K562 (cell line): Measurements from ENCODE around the gene SKIDA1. TPM values are rescaled to one million over a fixed set of nuclear protein-coding genes. Genes with fewer than 3 reads are reported as not detected.

Source experiments
- CUX1 ChIP-seq: fragments of 200-800 bp; sonication (Bioruptor generic); IDR thresholded peaks from 2 replicates; pipeline ENCODE4 v1.6.1; 2016; ENCODE audit warnings: missing genetic modification characterization, missing compliant biosample characterization
- ELF1 ChIP-seq: fragments of 200-800 bp; sonication (Bioruptor generic); IDR thresholded peaks from 2 replicates; pipeline ENCODE4 v1.6.1; 2016; ENCODE audit warnings: missing genetic modification characterization, missing compliant biosample characterization
- FOXP1 ChIP-seq: sonication (generic); formaldehyde crosslinking; IDR thresholded peaks from 2 replicates; pipeline ENCODE4 v1.8.0; 2022; ENCODE audit warnings: mild to moderate bottlenecking, missing genetic modification reagents
- GABPB1 ChIP-seq: sonication (generic); formaldehyde crosslinking; IDR thresholded peaks from 2 replicates; pipeline ENCODE4 v1.8.0; 2022; ENCODE audit warnings: mild to moderate bottlenecking, missing genetic modification reagents
- KAT8 ChIP-seq: fragments of 450-650 bp; IDR thresholded peaks from 2 replicates; pipeline ENCODE4 v1.6.1; 2016; ENCODE audit warnings: low read depth, mild to moderate bottlenecking
- MEF2D ChIP-seq: conservative IDR thresholded peaks from 2 replicates; pipeline ENCODE4 v1.6.1; 2016; ENCODE audit warnings: low read depth, missing genetic modification characterization, missing compliant biosample characterization
- MTA2 ChIP-seq: fragments of 450-650 bp; IDR thresholded peaks from 2 replicates; pipeline ENCODE4 v1.6.1; 2016; ENCODE audit warnings: low read depth
- NR4A1 ChIP-seq, 2 experiments: fragments of 250-450 bp in 1 of 2; fragments of 450-650 bp in 1 of 2; sonication (Bioruptor Pico) in 1 of 2; IDR thresholded peaks; 2 replicates each; pipeline versions ENCODE4 v1.4.0 to v1.6.1; 2016 to 2020; ENCODE audit warnings: mild to moderate bottlenecking in 2 of 2, missing compliant biosample characterization in 1 of 2, missing genetic modification characterization in 1 of 2, moderate library complexity in 1 of 2
- TEAD4 ChIP-seq, 2 experiments: sonication (generic) in 1 of 2; formaldehyde crosslinking in 1 of 2; IDR thresholded peaks; 2 replicates each; pipeline versions ENCODE4 v1.6.1 to v1.8.0; 2012 to 2022; ENCODE audit warnings: borderline replicate concordance in 1 of 2, inconsistent platforms in 1 of 2, low read length in 1 of 2, mild to moderate bottlenecking in 1 of 2, missing genetic modification reagents in 1 of 2
- ZNF175 ChIP-seq: fragments of 200-800 bp; sonication (Bioruptor generic); IDR thresholded peaks from 2 replicates; pipeline ENCODE4 v1.6.1; 2016; ENCODE audit warnings: low read depth, mild to moderate bottlenecking, missing genetic modification characterization, missing compliant biosample characterization
- ZNF316 ChIP-seq: fragments of 450-650 bp; IDR thresholded peaks from 2 replicates; pipeline ENCODE4 v1.6.1; 2016
- ZNF75A ChIP-seq: fragments of 450-650 bp; formaldehyde crosslinking; IDR thresholded peaks from 2 replicates; pipeline ENCODE4 v1.4.0; 2020; ENCODE audit warnings: mild to moderate bottlenecking
- polyA plus RNA-seq, 8 experiments: library from polyadenylated mRNA; depleted of rRNA in 4 of 8; stranded (reverse) in 5 of 8; unstranded in 3 of 8; fragments of >200 nt; fragmentation: Nextera tagmentation in 2 of 8; fragmentation: Illumina TruSeq in 1 of 8; extraction: Ambion mirVana in 2 of 8; extraction: Trizol in 1 of 8; gene quantifications; 2 replicates each; pipeline versions ENCODE4 v1.2.1 to v1.2.3, GENCODE V29; 2011 to 2014; ENCODE audit warnings: inconsistent platforms in 1 of 8, missing spikeins in 1 of 8
- total RNA-seq, 7 experiments: library from RNA; depleted of rRNA in 6 of 7; stranded (reverse); fragments of >200 nt in 6 of 7; fragmentation: Illumina TruSeq in 2 of 7; extraction: Trizol in 2 of 7; gene quantifications; 2 replicates each; pipeline versions ENCODE4 v1.2.1 to v1.2.3, GENCODE V29; 2011 to 2021; ENCODE audit warnings: low replicate concordance in 1 of 7
- TF ChIP-seq, protein P1 (sequence below): fragments of 250-450 bp; sonication (Bioruptor Pico); IDR thresholded peaks from 2 replicates; pipeline ENCODE4 v1.4.0; 2020; ENCODE audit warnings: mild to moderate bottlenecking, moderate library complexity, borderline replicate concordance
- TF ChIP-seq, protein P2 (sequence below): fragments of 250-450 bp; sonication (Bioruptor Pico); IDR thresholded peaks from 2 replicates; pipeline ENCODE4 v1.5.0; 2020; ENCODE audit warnings: mild to moderate bottlenecking, borderline replicate concordance

The SKIDA1 gene
- total and polyA plus RNA-seq, 9 of the 15 experiments (the other 6 are each of a cell fraction or from before 2014, with no cell fraction given), result 0.05 to 1.1 (median 0.42) TPM

DNA sequence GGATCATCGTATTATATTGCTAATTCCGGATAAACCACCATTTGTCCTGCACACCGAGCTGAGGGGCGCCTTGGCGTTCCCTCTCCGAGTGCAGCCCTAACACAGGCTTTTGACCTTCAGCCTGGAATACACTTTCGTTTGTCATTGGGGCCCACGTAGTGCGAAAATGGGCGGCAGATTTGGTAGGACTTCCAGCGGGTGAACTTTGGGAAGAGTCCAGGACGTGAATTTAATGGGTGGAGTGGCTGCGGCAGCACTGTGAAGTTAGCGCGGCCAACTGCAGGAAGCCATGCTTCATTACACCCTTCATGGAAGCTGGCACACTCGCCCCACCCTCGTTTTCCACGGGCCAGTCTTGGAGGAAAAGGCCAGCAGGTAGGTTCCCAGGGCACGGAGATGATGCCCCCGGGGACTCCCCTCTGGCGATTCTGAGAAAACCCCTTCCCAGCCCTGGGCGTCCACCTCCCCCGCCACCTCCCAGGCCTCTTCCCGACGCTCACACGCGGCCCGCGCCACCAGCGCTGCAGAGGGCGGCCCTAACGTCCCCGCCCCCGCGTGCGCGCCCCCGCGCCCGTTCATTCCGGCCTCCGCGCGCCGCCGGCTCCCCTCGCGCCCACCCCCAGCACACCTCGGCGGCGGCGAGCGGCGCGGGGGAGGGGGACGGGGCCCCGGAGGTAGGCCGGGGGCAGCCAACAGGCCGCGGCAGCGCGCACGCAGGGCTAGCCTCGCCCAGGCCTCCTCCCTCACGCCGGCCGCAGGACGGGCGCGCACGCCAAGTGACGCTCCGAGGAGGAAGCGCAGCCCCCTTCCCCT, 8.2 kb upstream of the SKIDA1 start, which contains the start of gene MLLT10 (continued):
- no peak for TF ChIP-seq KAT8
- TF ChIP-seq TEAD4 (IDR thresholded peaks at IDR 0.05; ENCODE audit: low read length), result peak; percentile 22; the same call in 1 of the 2 replicates
- TF ChIP-seq TEAD4 (CRISPR knock-in tag; IDR thresholded peaks at IDR 0.05; ENCODE audit: borderline replicate concordance), result no peak
- TF ChIP-seq, protein P1, sequence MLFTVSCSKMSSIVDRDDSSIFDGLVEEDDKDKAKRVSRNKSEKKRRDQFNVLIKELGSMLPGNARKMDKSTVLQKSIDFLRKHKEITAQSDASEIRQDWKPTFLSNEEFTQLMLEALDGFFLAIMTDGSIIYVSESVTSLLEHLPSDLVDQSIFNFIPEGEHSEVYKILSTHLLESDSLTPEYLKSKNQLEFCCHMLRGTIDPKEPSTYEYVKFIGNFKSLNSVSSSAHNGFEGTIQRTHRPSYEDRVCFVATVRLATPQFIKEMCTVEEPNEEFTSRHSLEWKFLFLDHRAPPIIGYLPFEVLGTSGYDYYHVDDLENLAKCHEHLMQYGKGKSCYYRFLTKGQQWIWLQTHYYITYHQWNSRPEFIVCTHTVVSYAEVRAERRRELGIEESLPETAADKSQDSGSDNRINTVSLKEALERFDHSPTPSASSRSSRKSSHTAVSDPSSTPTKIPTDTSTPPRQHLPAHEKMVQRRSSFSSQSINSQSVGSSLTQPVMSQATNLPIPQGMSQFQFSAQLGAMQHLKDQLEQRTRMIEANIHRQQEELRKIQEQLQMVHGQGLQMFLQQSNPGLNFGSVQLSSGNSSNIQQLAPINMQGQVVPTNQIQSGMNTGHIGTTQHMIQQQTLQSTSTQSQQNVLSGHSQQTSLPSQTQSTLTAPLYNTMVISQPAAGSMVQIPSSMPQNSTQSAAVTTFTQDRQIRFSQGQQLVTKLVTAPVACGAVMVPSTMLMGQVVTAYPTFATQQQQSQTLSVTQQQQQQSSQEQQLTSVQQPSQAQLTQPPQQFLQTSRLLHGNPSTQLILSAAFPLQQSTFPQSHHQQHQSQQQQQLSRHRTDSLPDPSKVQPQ (CRISPR knock-in tag), result no peak
- TF ChIP-seq CUX1 (CRISPR knock-in tag), result 0 out of 2 replicates have a peak, but pooled peaks have one; percentile 50
- TF ChIP-seq, protein P2, sequence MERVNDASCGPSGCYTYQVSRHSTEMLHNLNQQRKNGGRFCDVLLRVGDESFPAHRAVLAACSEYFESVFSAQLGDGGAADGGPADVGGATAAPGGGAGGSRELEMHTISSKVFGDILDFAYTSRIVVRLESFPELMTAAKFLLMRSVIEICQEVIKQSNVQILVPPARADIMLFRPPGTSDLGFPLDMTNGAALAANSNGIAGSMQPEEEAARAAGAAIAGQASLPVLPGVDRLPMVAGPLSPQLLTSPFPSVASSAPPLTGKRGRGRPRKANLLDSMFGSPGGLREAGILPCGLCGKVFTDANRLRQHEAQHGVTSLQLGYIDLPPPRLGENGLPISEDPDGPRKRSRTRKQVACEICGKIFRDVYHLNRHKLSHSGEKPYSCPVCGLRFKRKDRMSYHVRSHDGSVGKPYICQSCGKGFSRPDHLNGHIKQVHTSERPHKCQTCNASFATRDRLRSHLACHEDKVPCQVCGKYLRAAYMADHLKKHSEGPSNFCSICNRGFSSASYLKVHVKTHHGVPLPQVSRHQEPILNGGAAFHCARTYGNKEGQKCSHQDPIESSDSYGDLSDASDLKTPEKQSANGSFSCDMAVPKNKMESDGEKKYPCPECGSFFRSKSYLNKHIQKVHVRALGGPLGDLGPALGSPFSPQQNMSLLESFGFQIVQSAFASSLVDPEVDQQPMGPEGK, result no peak
- no peak for TF ChIP-seq ZNF316
- no peak for TF ChIP-seq MTA2
- no peak; the same call in 1 of the 2 replicates for TF ChIP-seq FOXP1 (CRISPR knock-in tag)
- TF ChIP-seq GABPB1, result no peak
- TF ChIP-seq ZNF175, result peak; percentile 73; the same call in 1 of the 2 replicates
- no peak for TF ChIP-seq MEF2D
- TF ChIP-seq NR4A1 (CRISPR knock-in tag; IDR thresholded peaks at IDR 0.05), result no peak
- peak; percentile 71 for TF ChIP-seq NR4A1 (tag; IDR thresholded peaks at IDR 0.05)
- TF ChIP-seq ELF1, result 0 out of 2 replicates have a peak, but pooled peaks have one; percentile 22
- TF ChIP-seq ZNF75A, result no peak
